ENCODE results near the gene LMAN2. TPM values are rescaled to one million over a fixed set of nuclear protein-coding genes. Genes with fewer than 3 reads are reported as not detected.
"Not testable (repeated sequence)": the region's sequence is repeated elsewhere in the genome, so short reads cannot be mapped to it uniquely, and the experiment has no call there.

The LMAN2 gene
- polyA plus RNA-seq, 1 donor (not counting 4 experiments of a cell fraction or from before 2014, with no cell fraction given): 105 TPM

DNA sequence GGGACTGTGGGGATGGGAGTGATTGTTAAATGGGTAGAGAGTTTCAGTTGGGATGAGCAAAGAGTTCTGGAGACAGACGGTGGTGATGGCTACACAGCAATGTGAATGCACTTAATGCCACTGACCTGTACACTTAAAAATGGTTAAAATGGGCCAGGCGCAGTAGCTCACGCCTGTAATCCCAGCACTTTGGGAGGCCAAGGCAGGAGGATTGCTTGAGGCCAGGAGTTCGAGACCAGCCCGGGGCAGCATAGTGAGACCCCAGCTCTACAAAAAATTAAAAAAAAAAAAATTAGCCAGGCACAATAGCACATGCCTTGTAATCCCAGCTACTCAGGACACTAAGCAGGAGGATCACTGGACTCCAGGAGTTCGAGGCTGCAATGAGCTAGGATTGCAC, 7.7 kb downstream of the LMAN2 start:
- no peak overlapping the region for H3K9ac ChIP-seq (ENCODE audit: control insufficient read depth, extremely low read depth, insufficient read depth, low read length)
- no peaks in the 10 kb centered on the region for H3K9me3 ChIP-seq (ENCODE audit: control insufficient read depth, low read depth, low read length)
- FAIRE-seq (no peak), DNase-seq (ENCODE audit: low read depth, low spot score) (no peak)
- TF ChIP-seq EZH2 (IDR thresholded peaks at IDR 0.05; ENCODE audit: low read length): no peak
- TF ChIP-seq, protein P1, sequence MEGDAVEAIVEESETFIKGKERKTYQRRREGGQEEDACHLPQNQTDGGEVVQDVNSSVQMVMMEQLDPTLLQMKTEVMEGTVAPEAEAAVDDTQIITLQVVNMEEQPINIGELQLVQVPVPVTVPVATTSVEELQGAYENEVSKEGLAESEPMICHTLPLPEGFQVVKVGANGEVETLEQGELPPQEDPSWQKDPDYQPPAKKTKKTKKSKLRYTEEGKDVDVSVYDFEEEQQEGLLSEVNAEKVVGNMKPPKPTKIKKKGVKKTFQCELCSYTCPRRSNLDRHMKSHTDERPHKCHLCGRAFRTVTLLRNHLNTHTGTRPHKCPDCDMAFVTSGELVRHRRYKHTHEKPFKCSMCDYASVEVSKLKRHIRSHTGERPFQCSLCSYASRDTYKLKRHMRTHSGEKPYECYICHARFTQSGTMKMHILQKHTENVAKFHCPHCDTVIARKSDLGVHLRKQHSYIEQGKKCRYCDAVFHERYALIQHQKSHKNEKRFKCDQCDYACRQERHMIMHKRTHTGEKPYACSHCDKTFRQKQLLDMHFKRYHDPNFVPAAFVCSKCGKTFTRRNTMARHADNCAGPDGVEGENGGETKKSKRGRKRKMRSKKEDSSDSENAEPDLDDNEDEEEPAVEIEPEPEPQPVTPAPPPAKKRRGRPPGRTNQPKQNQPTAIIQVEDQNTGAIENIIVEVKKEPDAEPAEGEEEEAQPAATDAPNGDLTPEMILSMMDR (optimal IDR thresholded peaks at IDR 0.05 in 1 of 3, IDR thresholded peaks at IDR 0.05 in 1 of 3, conservative IDR thresholded peaks at IDR 0.05 in 1 of 3; ENCODE audit: extremely low read depth in 1 of 3, insufficient read depth in 2 of 3, low read length in 3 of 3): no peak
- H2AFZ ChIP-seq (ENCODE audit: control insufficient read depth, low read length): no peak overlapping the region
- no peak overlapping the region for H3K4me2 ChIP-seq (ENCODE audit: control insufficient read depth, extremely low read depth, insufficient read depth, low read depth, low read length)
- H3K79me2 ChIP-seq (ENCODE audit: control insufficient read depth, insufficient read depth, low read length): peaks cover 78% of the 10 kb centered on the region
- H3K27ac ChIP-seq (ENCODE audit: control insufficient read depth, insufficient read depth, low read length): no peak overlapping the region
- H3K4me3 ChIP-seq (ENCODE audit: control insufficient read depth in 2 of 3, extremely low read depth in 1 of 3, insufficient read depth in 2 of 3, low read depth in 1 of 3, low read length in 3 of 3): no peak overlapping the region
- dilution Hi-C loops (cut with MboI; ENCODE audit: extremely low pct_ligation_motif_present, low sequenced_read_pairs): no loop called here
- H3K9me1 ChIP-seq (ENCODE audit: control insufficient read depth, extremely low read depth, insufficient read depth, low read length): no peaks in the 10 kb centered on the region
- no peaks in the 10 kb centered on the region for H3K27me3 ChIP-seq (ENCODE audit: control insufficient read depth, extremely low read depth, insufficient read depth, low read length)
- H3K4me1 ChIP-seq (ENCODE audit: control insufficient read depth, extremely low read depth, insufficient read depth, low read length): no peaks in the 10 kb centered on the region
- H4K20me1 ChIP-seq (ENCODE audit: control insufficient read depth, extremely low read depth, insufficient read depth, low read length): peaks cover 4% of the 10 kb centered on the region
- peaks cover 10 to 17% of the 10 kb centered on the region in 2 experiments for H3K36me3 ChIP-seq (ENCODE audit: control insufficient read depth in 2 of 2, extremely low read depth in 1 of 2, insufficient read depth in 2 of 2, low read length in 2 of 2)

DNA sequence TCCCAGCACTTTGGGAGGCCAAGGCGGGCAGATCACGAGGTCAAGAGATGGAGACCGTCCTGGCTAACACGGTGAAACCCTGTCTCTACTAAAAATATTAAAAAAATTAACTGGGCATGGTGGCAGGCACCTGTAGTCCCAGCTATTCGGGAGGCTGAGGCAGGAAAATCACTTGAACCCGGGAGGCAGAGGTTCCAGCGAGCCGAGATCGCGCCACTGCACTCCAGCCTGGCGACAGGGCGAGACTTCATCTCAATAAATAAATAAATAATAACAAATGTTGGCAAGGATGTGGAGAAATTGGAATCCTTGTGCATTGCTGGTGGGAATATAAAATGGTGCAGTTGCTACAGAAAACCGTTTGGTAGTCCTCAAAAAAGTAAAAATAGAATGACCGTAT, 8.5 kb downstream of the LMAN2 start:
- DNase-seq (ENCODE audit: low read depth, low spot score); H3K4me2 ChIP-seq (ENCODE audit: control insufficient read depth, extremely low read depth, insufficient read depth, low read depth, low read length); H3K9ac ChIP-seq (ENCODE audit: control insufficient read depth, extremely low read depth, insufficient read depth, low read length); H4K20me1 ChIP-seq (ENCODE audit: control insufficient read depth, extremely low read depth, insufficient read depth, low read length); H3K27ac ChIP-seq (ENCODE audit: control insufficient read depth, insufficient read depth, low read length); H3K4me1 ChIP-seq (ENCODE audit: control insufficient read depth, extremely low read depth, insufficient read depth, low read length); dilution Hi-C loops (cut with MboI; ENCODE audit: extremely low pct_ligation_motif_present, low sequenced_read_pairs); H3K27me3 ChIP-seq (ENCODE audit: control insufficient read depth, extremely low read depth, insufficient read depth, low read length); H2AFZ ChIP-seq (ENCODE audit: control insufficient read depth, low read length); H3K4me3 ChIP-seq (ENCODE audit: control insufficient read depth in 2 of 3, extremely low read depth in 1 of 3, insufficient read depth in 2 of 3, low read depth in 1 of 3, low read length in 3 of 3); H3K9me1 ChIP-seq (ENCODE audit: control insufficient read depth, extremely low read depth, insufficient read depth, low read length); H3K9me3 ChIP-seq (ENCODE audit: control insufficient read depth, low read depth, low read length); FAIRE-seq: not testable (repeated sequence)
- Histone ChIP-seq H3K36me3 (ENCODE audit: control insufficient read depth in 2 of 2, extremely low read depth in 1 of 2, insufficient read depth in 2 of 2, low read length in 2 of 2) (peaks cover 13 to 17% of the 10 kb centered on the region in 2 experiments), H3K79me2 (ENCODE audit: control insufficient read depth, insufficient read depth, low read length) (peaks cover 71% of the 10 kb centered on the region)

DNA sequence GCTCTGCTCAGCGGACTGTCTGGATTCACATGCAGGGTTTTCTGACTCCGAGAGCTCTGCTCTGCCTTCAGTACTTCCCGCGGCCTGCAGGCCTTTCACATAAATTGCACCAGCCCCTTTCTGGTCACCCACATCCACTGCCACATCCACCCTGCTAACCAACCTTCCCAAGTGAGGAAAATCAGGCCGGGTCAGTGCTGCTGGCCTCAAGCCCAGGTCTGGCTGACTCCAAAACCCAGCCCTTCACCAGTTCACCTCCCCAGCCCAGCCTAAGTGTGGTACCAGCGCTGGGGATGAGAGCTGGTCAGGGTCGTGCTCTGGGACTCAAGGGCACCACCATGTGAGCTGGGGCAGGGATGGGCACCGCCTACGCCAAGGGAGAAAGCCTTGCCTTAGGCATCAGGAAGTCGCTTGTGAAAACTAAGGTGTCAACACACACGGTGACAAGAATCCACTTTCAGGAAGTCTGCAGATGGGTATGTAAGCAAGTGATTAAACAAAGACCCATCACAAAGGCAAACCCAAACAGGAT, 12.3 kb downstream of the LMAN2 start:
- H4K20me1 ChIP-seq (ENCODE audit: control insufficient read depth, extremely low read depth, insufficient read depth, low read length): peaks cover 4% of the 10 kb centered on the region
- no peak overlapping the region for H3K4me3 ChIP-seq (ENCODE audit: control insufficient read depth in 2 of 3, extremely low read depth in 1 of 3, insufficient read depth in 2 of 3, low read depth in 1 of 3, low read length in 3 of 3)
- dilution Hi-C loops (cut with MboI; ENCODE audit: extremely low pct_ligation_motif_present, low sequenced_read_pairs): no loop called here
- H3K36me3 ChIP-seq (ENCODE audit: control insufficient read depth in 2 of 2, extremely low read depth in 1 of 2, insufficient read depth in 2 of 2, low read length in 2 of 2): peaks cover 29 to 32% of the 10 kb centered on the region in 2 experiments
- DNase-seq (ENCODE audit: low read depth, low spot score) (no peak), FAIRE-seq (no peak)
- H3K9me3 ChIP-seq (ENCODE audit: control insufficient read depth, low read depth, low read length): no peaks in the 10 kb centered on the region
- peaks cover 39% of the 10 kb centered on the region for H3K79me2 ChIP-seq (ENCODE audit: control insufficient read depth, insufficient read depth, low read length)
- no peaks in the 10 kb centered on the region for H3K9me1 ChIP-seq (ENCODE audit: control insufficient read depth, extremely low read depth, insufficient read depth, low read length)
- H3K27ac ChIP-seq (ENCODE audit: control insufficient read depth, insufficient read depth, low read length): no peak overlapping the region
- no peak overlapping the region for H2AFZ ChIP-seq (ENCODE audit: control insufficient read depth, low read length)
- H3K9ac ChIP-seq (ENCODE audit: control insufficient read depth, extremely low read depth, insufficient read depth, low read length): no peak overlapping the region
- no peak for TF ChIP-seq EZH2 (IDR thresholded peaks at IDR 0.05; ENCODE audit: low read length)
- TF ChIP-seq, protein P1 (optimal IDR thresholded peaks at IDR 0.05 in 1 of 3, IDR thresholded peaks at IDR 0.05 in 1 of 3, conservative IDR thresholded peaks at IDR 0.05 in 1 of 3; ENCODE audit: extremely low read depth in 1 of 3, insufficient read depth in 2 of 3, low read length in 3 of 3): no peak
- H3K4me1 ChIP-seq (ENCODE audit: control insufficient read depth, extremely low read depth, insufficient read depth, low read length): no peaks in the 10 kb centered on the region
- H3K27me3 ChIP-seq (ENCODE audit: control insufficient read depth, extremely low read depth, insufficient read depth, low read length): no peaks in the 10 kb centered on the region
- no peak overlapping the region for H3K4me2 ChIP-seq (ENCODE audit: control insufficient read depth, extremely low read depth, insufficient read depth, low read depth, low read length)
